ENCODE data around the gene TMEM54. TPM values are rescaled to one million over a fixed set of nuclear protein-coding genes. Genes with fewer than 3 reads are reported as not detected.

The TMEM54 gene
- total and polyA plus RNA-seq, 9 of the 15 experiments (the other 6 are each of a cell fraction or from before 2014, with no cell fraction given), result 1.00 to 16.2 (median 8.2) TPM

- TF ChIP-seq ETV1 (tag; conservative IDR thresholded peaks at IDR 0.05; ENCODE audit: low read depth) (peak; percentile 61), ZBTB40 (IDR thresholded peaks at IDR 0.05) (peak; percentile 88), ZBTB40 (CRISPR knock-in tag; IDR thresholded peaks at IDR 0.05) (peak; percentile 86), ZNF165 (CRISPR knock-in tag; IDR thresholded peaks at IDR 0.05; ENCODE audit: borderline replicate concordance) (0 out of 2 replicates have a peak, but pooled peaks have one; percentile 33), CBFA2T3 (IDR thresholded peaks at IDR 0.05) (no peak), SMAD2 (IDR thresholded peaks at IDR 0.05; ENCODE audit: low read depth, low read length) (no peak), BRD9 (IDR thresholded peaks at IDR 0.05; ENCODE audit: low read depth, partially characterized antibody) (no peak), ZNF354B (CRISPR knock-in tag; IDR thresholded peaks at IDR 0.05) (no peak), RCOR1 (IDR thresholded peaks at IDR 0.05; ENCODE audit: borderline replicate concordance in 1 of 2, low read depth in 2 of 2, low read length in 2 of 2) (peak in 1 of 2 experiments; percentile 98; a peak in 2 of 4 replicates), ZNF785 (CRISPR knock-in tag; IDR thresholded peaks at IDR 0.05) (no peak), ZNF551 (CRISPR knock-in tag; IDR thresholded peaks at IDR 0.05) (no peak), TAF9B (IDR thresholded peaks at IDR 0.05; ENCODE audit: partially characterized antibody) (no peak), SIRT6 (IDR thresholded peaks at IDR 0.05; ENCODE audit: low read depth, low read length) (no peak)
- TF ChIP-seq, protein P1, sequence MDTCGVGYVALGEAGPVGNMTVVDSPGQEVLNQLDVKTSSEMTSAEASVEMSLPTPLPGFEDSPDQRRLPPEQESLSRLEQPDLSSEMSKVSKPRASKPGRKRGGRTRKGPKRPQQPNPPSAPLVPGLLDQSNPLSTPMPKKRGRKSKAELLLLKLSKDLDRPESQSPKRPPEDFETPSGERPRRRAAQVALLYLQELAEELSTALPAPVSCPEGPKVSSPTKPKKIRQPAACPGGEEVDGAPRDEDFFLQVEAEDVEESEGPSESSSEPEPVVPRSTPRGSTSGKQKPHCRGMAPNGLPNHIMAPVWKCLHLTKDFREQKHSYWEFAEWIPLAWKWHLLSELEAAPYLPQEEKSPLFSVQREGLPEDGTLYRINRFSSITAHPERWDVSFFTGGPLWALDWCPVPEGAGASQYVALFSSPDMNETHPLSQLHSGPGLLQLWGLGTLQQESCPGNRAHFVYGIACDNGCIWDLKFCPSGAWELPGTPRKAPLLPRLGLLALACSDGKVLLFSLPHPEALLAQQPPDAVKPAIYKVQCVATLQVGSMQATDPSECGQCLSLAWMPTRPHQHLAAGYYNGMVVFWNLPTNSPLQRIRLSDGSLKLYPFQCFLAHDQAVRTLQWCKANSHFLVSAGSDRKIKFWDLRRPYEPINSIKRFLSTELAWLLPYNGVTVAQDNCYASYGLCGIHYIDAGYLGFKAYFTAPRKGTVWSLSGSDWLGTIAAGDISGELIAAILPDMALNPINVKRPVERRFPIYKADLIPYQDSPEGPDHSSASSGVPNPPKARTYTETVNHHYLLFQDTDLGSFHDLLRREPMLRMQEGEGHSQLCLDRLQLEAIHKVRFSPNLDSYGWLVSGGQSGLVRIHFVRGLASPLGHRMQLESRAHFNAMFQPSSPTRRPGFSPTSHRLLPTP (IDR thresholded peaks at IDR 0.05; ENCODE audit: borderline replicate concordance, extremely low read depth, insufficient read length), result no peak
- TF ChIP-seq, protein P2, sequence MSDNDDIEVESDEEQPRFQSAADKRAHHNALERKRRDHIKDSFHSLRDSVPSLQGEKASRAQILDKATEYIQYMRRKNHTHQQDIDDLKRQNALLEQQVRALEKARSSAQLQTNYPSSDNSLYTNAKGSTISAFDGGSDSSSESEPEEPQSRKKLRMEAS (CRISPR knock-in tag; IDR thresholded peaks at IDR 0.05), result peak; percentile 92
These were observed 15.0 kb downstream of the TMEM54 start, which contains the start of gene HPCA (continued) for GRCh38 chr1:32886004-32886827.

Measured in K562 (cell line).